ENCODE results near the gene SRCAP.
"Not testable (repeated sequence)": the region's sequence is repeated elsewhere in the genome, so short reads cannot be mapped to it uniquely, and the experiment has no call there.

SRCAP gene

GRCh38 chr16:30664616-30665109 is 34.3 kb upstream of the SRCAP start:
- DNase-seq = no peak

- DNase-seq = no peak
These were observed 33.7 kb upstream of the SRCAP start for GRCh38 chr16:30665155-30665829.

- no peak for DNase-seq
These were observed 33.2 kb upstream of the SRCAP start for GRCh38 chr16:30665830-30666190.

- DNase-seq = no peak
These were observed 32.3 kb upstream of the SRCAP start for GRCh38 chr16:30666681-30667080.

- DNase-seq = no peak
These were observed 31.5 kb upstream of the SRCAP start for GRCh38 chr16:30667361-30667905.

GRCh38 chr16:30668393-30668792 is 30.6 kb upstream of the SRCAP start:
- DNase-seq = no peak

- no peak for DNase-seq
These were observed 29.7 kb upstream of the SRCAP start for GRCh38 chr16:30669026-30669902.

- DNase-seq = no peak
These were observed 28.8 kb upstream of the SRCAP start for GRCh38 chr16:30669903-30670824.

- no peak for DNase-seq
These were observed 23.8 kb upstream of the SRCAP start for GRCh38 chr16:30675143-30675542.

GRCh38 chr16:30677931-30678585 is 20.9 kb upstream of the SRCAP start:
- DNase-seq = no peak

GRCh38 chr16:30678586-30678970 is 20.4 kb upstream of the SRCAP start:
- no peak for DNase-seq

- no peak for DNase-seq
These were observed 18.6 kb upstream of the SRCAP start for GRCh38 chr16:30680326-30680725.

- no peak for DNase-seq
These were observed 10.3 kb upstream of the SRCAP start for GRCh38 chr16:30688701-30689100.

- DNase-seq = no peak
These were observed 7.1 kb upstream of the SRCAP start for GRCh38 chr16:30691907-30692306.

- DNase-seq = peak; percentile 93
These were observed 6.4 kb upstream of the SRCAP start for GRCh38 chr16:30692396-30693064.

GRCh38 chr16:30694926-30695693 is 3.9 kb upstream of the SRCAP start:
- DNase-seq = peak; percentile 10

GRCh38 chr16:30696646-30697045 is 2.3 kb upstream of the SRCAP start:
- not testable (repeated sequence) for DNase-seq

GRCh38 chr16:30697264-30698138 is 1.5 kb upstream of the SRCAP start:
- DNase-seq = peak; percentile 97

- DNase-seq = peak; percentile 91
These were observed 694 bp upstream of the SRCAP start for GRCh38 chr16:30698139-30698815.

Measured in inflammatory macrophage treated with lipopolysaccharide for 4 hours (primary cell).